Endothelial cell of umbilical vein (primary cell): ENCODE results near the gene DOC2B.

Experiments
- CTCF ChIP-seq, 2 donors: IDR thresholded peaks; 1 replicate in 1 of 2; 2 replicates in 1 of 2; pipeline ENCODE4 v1.5.1; 2011; ENCODE audit warnings: low read length in 2 of 2, mild to moderate bottlenecking in 2 of 2, moderate library complexity in 2 of 2, control low read depth in 1 of 2, inconsistent platforms in 1 of 2, low read depth in 1 of 2; ENCODE audit not compliant: insufficient read depth in 1 of 2; ENCODE audit errors: extremely low read depth in 1 of 2
- EZH2 ChIP-seq: IDR thresholded peaks from 2 replicates; pipeline ENCODE4 v1.6.1; 2012; ENCODE audit warnings: borderline replicate concordance, low read depth, mild to moderate bottlenecking, moderate library complexity, low read length, inconsistent platforms; ENCODE audit not compliant: severe bottlenecking
- JUN ChIP-seq: IDR thresholded peaks from 2 replicates; pipeline ENCODE4 v1.6.1; 2011; ENCODE audit warnings: borderline replicate concordance, low read depth; ENCODE audit not compliant: insufficient read length, insufficient read depth
- MAX ChIP-seq: IDR thresholded peaks from 2 replicates; pipeline ENCODE4 v1.6.1; 2011; ENCODE audit not compliant: insufficient read depth, insufficient read length
- POLR2A ChIP-seq: IDR thresholded peaks from 2 replicates; pipeline ENCODE4 v1.6.1; 2012; ENCODE audit warnings: low read depth, mild to moderate bottlenecking, control low read depth, low read length
- POLR2AphosphoS5 ChIP-seq: IDR thresholded peaks from 2 replicates; pipeline ENCODE4 v1.6.1; 2012; ENCODE audit warnings: low read depth, mild to moderate bottlenecking, control low read depth, low read length, moderate library complexity; ENCODE audit not compliant: insufficient read depth

- TF ChIP-seq CTCF (IDR thresholded peaks at IDR 0.05; ENCODE audit: extremely low read depth in 1 of 2, insufficient read depth in 1 of 2, low read depth in 1 of 2, low read length in 2 of 2) (no peak), POLR2A (no peak), POLR2AphosphoS5 (no peak), MAX (no peak), JUN (no peak), EZH2 (no peak)
Observed at GRCh38 chr17:157901-158300, 23.5 kb downstream of the DOC2B start.
